DMS 273 (cell line): ENCODE results near the gene C4B.

Experiments
- DNase-seq: peaks from one replicate; lab custom pipeline; 2025; ENCODE audit not compliant: unreplicated experiment; lab: John Stamatoyannopoulos, UW

The C4B gene

DNA sequence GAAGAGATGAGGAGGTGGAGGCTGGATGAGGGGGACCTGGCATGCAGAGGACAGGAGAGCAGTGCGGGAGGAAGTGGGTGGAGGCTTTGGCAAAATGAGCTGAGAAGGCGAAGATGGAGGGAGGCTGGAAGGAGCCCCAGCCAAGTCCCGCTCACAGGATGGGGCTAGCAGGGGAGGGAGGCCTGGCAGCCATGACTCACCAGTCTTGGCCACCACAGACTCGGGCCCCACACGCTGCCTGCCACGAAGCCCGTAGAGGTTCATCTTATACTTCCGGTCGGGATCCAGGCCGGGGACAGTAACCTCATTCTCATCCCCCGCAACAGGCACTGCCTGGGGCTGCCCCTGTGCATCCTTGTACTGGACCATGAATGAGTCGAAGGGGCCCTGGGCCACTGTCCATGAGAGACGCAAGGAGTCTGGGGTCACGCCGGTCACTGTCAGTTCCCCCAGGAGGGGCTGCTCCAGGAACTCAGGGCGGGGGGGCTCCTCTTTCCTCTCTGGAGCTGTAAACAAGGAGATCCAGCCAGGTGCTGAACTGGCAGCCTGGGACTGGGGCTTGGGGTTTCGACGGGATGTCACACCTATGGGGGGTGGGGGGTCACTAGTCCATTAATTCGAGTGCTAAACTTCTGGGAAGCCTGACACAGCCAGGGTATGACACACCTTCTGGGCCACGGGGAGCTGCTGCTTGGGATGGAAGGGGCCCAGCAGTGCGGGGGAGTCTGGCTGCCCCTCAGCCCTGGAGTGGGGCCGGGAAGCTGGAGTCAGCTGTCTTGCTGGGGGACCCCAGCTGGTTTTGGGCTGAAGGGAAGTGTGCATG is 66.8 kb downstream of the C4B start:
- DNase-seq, result no peak

DNA sequence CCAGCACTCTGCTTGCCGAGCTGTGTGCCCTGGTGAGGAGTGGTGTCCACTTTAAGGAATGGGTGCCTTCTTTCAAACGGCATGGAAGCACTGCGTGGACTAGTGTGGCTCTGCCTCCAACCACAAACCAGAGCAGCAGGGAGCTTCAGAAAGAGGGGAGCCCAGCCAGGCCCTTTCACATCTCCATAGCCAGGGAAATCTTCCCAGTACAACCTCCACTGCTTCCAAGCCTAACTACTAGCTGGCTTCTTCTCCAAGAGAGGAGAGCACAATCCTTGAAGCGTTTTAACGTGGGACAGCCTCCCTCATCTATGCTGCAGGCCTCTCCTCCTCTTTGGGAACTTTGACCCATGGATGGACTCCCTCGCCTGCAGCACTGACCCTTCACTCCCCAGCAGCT is 67.9 kb downstream of the C4B start:
- DNase-seq, result no peak

DNA sequence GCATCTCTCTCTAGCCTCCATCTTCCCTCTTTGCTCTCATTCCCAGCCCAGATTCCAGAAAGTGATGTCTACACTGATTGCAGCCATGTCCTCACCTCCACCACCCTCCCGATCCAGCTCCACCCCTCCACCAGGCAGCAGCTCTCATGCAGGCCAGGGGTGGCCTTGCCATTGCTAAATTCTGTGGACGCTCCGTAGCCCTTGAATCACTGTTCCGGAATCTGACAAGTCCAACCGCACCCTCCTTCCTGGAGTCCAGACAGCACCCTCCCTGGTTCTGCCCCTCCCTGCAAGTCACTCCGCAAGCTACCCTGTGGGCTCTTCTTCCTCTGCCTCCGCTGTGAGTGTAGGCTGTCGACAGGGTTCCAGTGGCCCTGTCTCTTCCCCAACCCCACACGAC is 68.3 kb downstream of the C4B start:
- no peak for DNase-seq

DNA sequence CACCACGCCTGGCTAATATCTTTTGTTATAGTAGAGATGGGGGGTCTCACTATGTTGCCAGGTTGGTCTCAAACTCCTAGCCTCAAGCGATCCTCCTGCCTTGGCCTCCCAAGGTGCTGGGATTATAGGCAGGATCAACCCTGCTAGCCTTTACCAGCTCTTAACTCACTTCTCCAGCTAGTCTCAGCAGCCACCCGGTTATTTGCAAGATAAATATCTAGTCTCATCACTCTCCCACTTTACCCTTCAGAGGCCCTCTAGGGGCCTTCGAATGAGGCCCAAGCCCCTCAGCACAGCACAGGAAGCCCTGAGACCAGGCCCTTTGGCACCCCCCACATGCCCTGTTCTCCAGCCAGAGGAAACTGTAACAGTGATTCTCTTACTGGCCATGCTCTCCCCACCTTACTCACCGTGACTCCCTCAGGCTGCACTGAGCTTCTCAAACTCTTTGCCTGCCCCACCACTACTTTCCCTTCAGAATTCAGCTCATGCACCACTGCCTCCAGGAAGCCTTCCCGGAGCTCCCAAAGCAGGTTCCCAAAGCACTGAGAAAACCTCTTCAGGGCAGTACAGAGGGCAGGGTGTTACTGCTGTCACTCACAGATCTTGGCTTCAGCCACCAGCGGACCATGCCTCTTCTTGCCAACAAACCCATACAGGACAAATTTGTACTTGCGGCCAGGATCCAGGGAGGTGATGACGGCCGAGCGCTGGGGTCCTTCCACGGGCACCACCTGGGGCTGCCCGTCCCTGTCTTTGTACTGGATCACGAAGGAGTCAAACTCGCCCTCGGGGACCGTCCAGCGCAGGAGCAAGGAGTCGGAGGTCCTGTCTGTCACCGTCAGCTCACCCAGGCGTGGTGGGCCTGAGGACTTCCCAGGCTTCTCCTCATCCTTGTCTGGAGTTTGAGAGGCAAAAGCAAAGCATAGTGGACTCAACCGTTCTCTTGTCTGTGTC is 69.5 kb downstream of the C4B start:
- no peak for DNase-seq

DNA sequence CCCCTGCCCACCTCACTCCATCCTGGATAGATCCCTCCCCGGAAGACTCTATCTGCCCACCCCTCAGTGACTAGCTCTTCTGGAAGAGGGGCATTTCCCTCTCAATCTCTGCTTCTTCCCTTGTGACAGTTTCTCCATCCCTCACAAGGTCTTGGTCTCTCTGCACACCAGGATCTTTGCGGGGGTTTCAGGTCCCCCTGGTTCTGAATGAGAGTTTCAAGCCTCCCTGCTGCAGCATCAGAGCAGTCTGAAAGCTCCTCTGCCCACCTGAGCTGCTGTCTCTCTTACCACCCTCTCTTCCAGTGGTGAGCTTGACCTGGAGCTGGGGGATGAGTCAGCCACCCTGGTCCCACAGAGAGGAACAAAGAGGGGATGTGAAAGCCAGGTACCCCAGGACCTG is 70.2 kb downstream of the C4B start:
- DNase-seq, result no peak
